Endothelial cell of umbilical vein (primary cell): ENCODE measurements around the gene C17orf78. TPM values are rescaled to one million over a fixed set of nuclear protein-coding genes. Genes with fewer than 3 reads are reported as not detected.
A peak's percentile ranks its signal among the peaks of the same experiment; 100 is the strongest.

Experiments used
- BruUV-seq: library from RNA; stranded (reverse); fragments of 400-500 nt; replicated peaks from 2 replicates; lab custom pipeline; 2021; lab: Mats Ljungman, UMichigan
- CTCF ChIA-PET: fragments of 300-600, 350-600 bp; sonication (Branson Sonifier 250); formaldehyde crosslinking; loops from one replicate; lab custom pipeline; 2021; ENCODE audit warnings: antibody characterized with exemption, inconsistent platforms; lab: Charles Lee
- POLR2A ChIA-PET: fragments of 300-600, 350-600 bp; sonication (Branson Sonifier 250); formaldehyde crosslinking; loops from one replicate; lab custom pipeline; 2021; ENCODE audit warnings: antibody characterized with exemption, inconsistent platforms; lab: Charles Lee
- DNase-seq: peaks from one replicate; pipeline ENCODE4 v3.0.0-alpha.2; 2011; ENCODE audit warnings: low read depth, low spot score
- FAIRE-seq: peaks from 2 replicates; lab custom pipeline; 2011; peaks lifted over from hg19 to GRCh38; lab: Jason Lieb, UNC
- H2AFZ ChIP-seq: 2 replicates; pipeline ENCODE4 v1.6.0; 2012; ENCODE audit warnings: low read depth, low read length, control low read depth, inconsistent platforms
- H3K27ac ChIP-seq: 2 replicates; pipeline ENCODE4 v1.5.1; 2011; ENCODE audit warnings: low read depth, mild to moderate bottlenecking, control low read depth, low read length, moderate library complexity; ENCODE audit not compliant: insufficient read depth
- H3K27me3 ChIP-seq, 2 experiments: 2 replicates each; pipeline versions ENCODE4 v1.6.0 to v1.6.1; 2011; ENCODE audit warnings: low read length in 2 of 2, mixed read lengths in 1 of 2; ENCODE audit not compliant: control insufficient read depth in 2 of 2, insufficient read depth in 2 of 2
- H3K36me3 ChIP-seq, 2 experiments: 2 replicates in 1 of 2; 3 replicates in 1 of 2; pipeline ENCODE4 v1.5.1; 2011; ENCODE audit warnings: low read length in 2 of 2, mild to moderate bottlenecking in 1 of 2, moderate library complexity in 1 of 2; ENCODE audit not compliant: control insufficient read depth in 2 of 2, insufficient read depth in 2 of 2; ENCODE audit errors: extremely low read depth in 1 of 2
- H3K4me1 ChIP-seq: 3 replicates; pipeline ENCODE4 v1.5.1; 2011; ENCODE audit warnings: mild to moderate bottlenecking, low read length; ENCODE audit not compliant: control insufficient read depth, insufficient read depth; ENCODE audit errors: extremely low read depth
- H3K4me2 ChIP-seq: 2 replicates; pipeline ENCODE4 v1.6.1; 2011; ENCODE audit warnings: low read length, control low read depth, mixed read lengths; ENCODE audit not compliant: insufficient read depth
- H3K4me3 ChIP-seq, 3 experiments: fragments of 200-600 bp in 1 of 3; sonication (generic), shearing (Covaris generic) in 1 of 3; replicated peaks in 1 of 3; 2 replicates each; pipeline ENCODE4 v1.5.1; 2011 to 2016; ENCODE audit warnings: control low read depth in 3 of 3, low read length in 3 of 3, mild to moderate bottlenecking in 2 of 3, inconsistent platforms in 1 of 3, low read depth in 1 of 3, moderate library complexity in 1 of 3; ENCODE audit not compliant: insufficient read depth in 1 of 3
- H3K79me2 ChIP-seq: 2 replicates; pipeline ENCODE4 v1.6.0; 2012; ENCODE audit warnings: low read length, inconsistent platforms; ENCODE audit not compliant: control insufficient read depth, insufficient read depth
- H3K9ac ChIP-seq: replicated peaks from 2 replicates; pipeline ENCODE3; 2011; ENCODE audit warnings: low read length, control low read depth; ENCODE audit not compliant: insufficient read depth; ENCODE audit errors: extremely low read depth
- H3K9me1 ChIP-seq: replicated peaks from 3 replicates; pipeline ENCODE4 v1.6.0; 2011; ENCODE audit warnings: mild to moderate bottlenecking, low read length; ENCODE audit not compliant: control insufficient read depth, insufficient read depth; ENCODE audit errors: extremely low read depth
- H3K9me3 ChIP-seq: replicated peaks from 2 replicates; pipeline ENCODE4 v1.5.1; 2012; ENCODE audit warnings: low read length, inconsistent platforms; ENCODE audit not compliant: control insufficient read depth, insufficient read depth
- H4K20me1 ChIP-seq: replicated peaks from 2 replicates; pipeline ENCODE3; 2011; ENCODE audit warnings: mild to moderate bottlenecking, low read length; ENCODE audit not compliant: control insufficient read depth, insufficient read depth; ENCODE audit errors: extremely low read depth
- CTCF ChIP-seq, 2 donors: IDR thresholded peaks; 1 replicate in 1 of 2; 2 replicates in 1 of 2; pipeline ENCODE4 v1.5.1; 2011; ENCODE audit warnings: low read length in 2 of 2, mild to moderate bottlenecking in 2 of 2, moderate library complexity in 2 of 2, control low read depth in 1 of 2, inconsistent platforms in 1 of 2, low read depth in 1 of 2; ENCODE audit not compliant: insufficient read depth in 1 of 2; ENCODE audit errors: extremely low read depth in 1 of 2
- EZH2 ChIP-seq: IDR thresholded peaks from 2 replicates; pipeline ENCODE4 v1.6.1; 2012; ENCODE audit warnings: borderline replicate concordance, low read depth, mild to moderate bottlenecking, moderate library complexity, low read length, inconsistent platforms; ENCODE audit not compliant: severe bottlenecking
- FOS ChIP-seq: IDR thresholded peaks from 2 replicates; pipeline ENCODE4 v1.6.1; 2011; ENCODE audit warnings: mild to moderate bottlenecking, low read length, moderate library complexity, borderline replicate concordance; ENCODE audit not compliant: insufficient read depth
- JUN ChIP-seq: IDR thresholded peaks from 2 replicates; pipeline ENCODE4 v1.6.1; 2011; ENCODE audit warnings: borderline replicate concordance, low read depth; ENCODE audit not compliant: insufficient read length, insufficient read depth
- MAX ChIP-seq: IDR thresholded peaks from 2 replicates; pipeline ENCODE4 v1.6.1; 2011; ENCODE audit not compliant: insufficient read depth, insufficient read length
- POLR2A ChIP-seq: IDR thresholded peaks from 2 replicates; pipeline ENCODE4 v1.6.1; 2012; ENCODE audit warnings: low read depth, mild to moderate bottlenecking, control low read depth, low read length
- POLR2AphosphoS5 ChIP-seq: IDR thresholded peaks from 2 replicates; pipeline ENCODE4 v1.6.1; 2012; ENCODE audit warnings: low read depth, mild to moderate bottlenecking, control low read depth, low read length, moderate library complexity; ENCODE audit not compliant: insufficient read depth
- dilution Hi-C: fragments of 300-500 bp; cut with MboI; formaldehyde crosslinking; loops from one replicate; pipeline ENCODE4 v1.15.0; 2019; ENCODE audit warnings: low sequenced_read_pairs; ENCODE audit not compliant: extremely low pct_ligation_motif_present
- intact Hi-C: fragments of 100-400 bp; cut with micrococcal nuclease; formaldehyde crosslinking; loops from one replicate; pipeline ENCODE4 v1.10.0; 2022
- polyA plus RNA-seq, 4 experiments: library from polyadenylated mRNA; depleted of rRNA in 3 of 4; stranded (reverse) in 3 of 4; unstranded in 1 of 4; fragments of >200 nt; gene quantifications; 2 replicates each; pipeline versions ENCODE4 v1.2.1 to v1.2.3, GENCODE V29; 2011 to 2012; ENCODE audit warnings: missing spikeins in 1 of 4
- total RNA-seq: library from RNA; stranded (reverse); gene quantifications from 2 replicates; pipeline ENCODE4 v1.2.3, GENCODE V29; 2021

Gene C17orf78
- total and polyA plus RNA-seq, 2 donors (not counting 3 experiments of a cell fraction or from before 2014, with no cell fraction given), result not detected

- Histone ChIP-seq H3K9ac (no peak overlapping the region), H4K20me1 (no peaks in the 10 kb centered on the region), H3K27me3 (no peaks in the 10 kb centered on the region), H3K4me1 (peaks cover 2% of the 10 kb centered on the region), H3K27ac (no peak overlapping the region), H3K4me3 (no peak overlapping the region), H3K9me3 (no peaks in the 10 kb centered on the region), H2AFZ (no peak overlapping the region), H3K36me3 (peaks cover 11 to 16% of the 10 kb centered on the region in 2 experiments), H3K4me2 (no peak overlapping the region), H3K9me1 (no peaks in the 10 kb centered on the region), H3K79me2 (peaks cover 1% of the 10 kb centered on the region)
- ChIA-PET CTCF (interaction anchor here (0.6 to 2.6 kb wide), 13 partner anchors 8 to 809 kb away, joined by 3 to 10 read pairs (median 4); no protein-coding TSS in a partner anchor), POLR2A (no interaction called here)
- TF ChIP-seq MAX (no peak), CTCF (IDR thresholded peaks at IDR 0.05; ENCODE audit: extremely low read depth in 1 of 2, insufficient read depth in 1 of 2, low read depth in 1 of 2, low read length in 2 of 2) (peak in 1 of 2 donors; percentile 19)
- dilution Hi-C loops, result no loop called here
- peak; percentile 23 for DNase-seq
- BruUV-seq, result no TSS peak
- intact Hi-C loops, result loop anchor here (2.0 kb wide), 1 partner anchor 53 kb away; no protein-coding TSS in a partner anchor
- FAIRE-seq, result no peak
Measured at GRCh38 chr17:37438141-37438540, 62.4 kb downstream of the C17orf78 start.

- no peak overlapping the region for H3K27ac ChIP-seq
- BruUV-seq, result no TSS peak
- peaks cover 11 to 20% of the 10 kb centered on the region in 2 experiments for H3K36me3 ChIP-seq
Measured at GRCh38 chr17:37440424-37440823, 64.6 kb downstream of the C17orf78 start.

More at GRCh38 chr17:37440424-37440823, 64.6 kb downstream of the C17orf78 start:
- CTCF ChIA-PET, result interaction anchor here (1.3 kb wide), 1 partner anchor 10 kb away, joined by 5 read pairs; no protein-coding TSS in a partner anchor
- H3K4me3 ChIP-seq, result no peak overlapping the region
- H3K9ac ChIP-seq, result no peak overlapping the region
- H3K79me2 ChIP-seq, result no peaks in the 10 kb centered on the region
- no peak overlapping the region for H2AFZ ChIP-seq
- intact Hi-C loops (no loop called here), dilution Hi-C loops (no loop called here)
- no peaks in the 10 kb centered on the region for H3K27me3 ChIP-seq
- POLR2A ChIA-PET, result interaction anchor here (0.7 kb wide), 1 partner anchor 49 kb away, joined by 3 read pairs; the partner anchor contains the start of gene DUSP14
- H3K4me1 ChIP-seq, result peaks cover 2% of the 10 kb centered on the region
- no peaks in the 10 kb centered on the region for H4K20me1 ChIP-seq
- H3K9me1 ChIP-seq, result no peaks in the 10 kb centered on the region
- no peak for DNase-seq
- H3K9me3 ChIP-seq, result no peaks in the 10 kb centered on the region
- H3K4me2 ChIP-seq, result no peak overlapping the region
- TF ChIP-seq FOS (no peak), POLR2A (no peak), JUN (no peak), POLR2AphosphoS5 (no peak), CTCF (IDR thresholded peaks at IDR 0.05; ENCODE audit: extremely low read depth in 1 of 2, insufficient read depth in 1 of 2, low read depth in 1 of 2, low read length in 2 of 2) (no peak), MAX (no peak), EZH2 (no peak)
- no peak for FAIRE-seq
